DMS53 (cell line): ENCODE measurements around the gene PPIA.

Experiments
- DNase-seq: peaks from one replicate; lab custom pipeline; 2025; lab: John Stamatoyannopoulos, UW

PPIA gene

DNA sequence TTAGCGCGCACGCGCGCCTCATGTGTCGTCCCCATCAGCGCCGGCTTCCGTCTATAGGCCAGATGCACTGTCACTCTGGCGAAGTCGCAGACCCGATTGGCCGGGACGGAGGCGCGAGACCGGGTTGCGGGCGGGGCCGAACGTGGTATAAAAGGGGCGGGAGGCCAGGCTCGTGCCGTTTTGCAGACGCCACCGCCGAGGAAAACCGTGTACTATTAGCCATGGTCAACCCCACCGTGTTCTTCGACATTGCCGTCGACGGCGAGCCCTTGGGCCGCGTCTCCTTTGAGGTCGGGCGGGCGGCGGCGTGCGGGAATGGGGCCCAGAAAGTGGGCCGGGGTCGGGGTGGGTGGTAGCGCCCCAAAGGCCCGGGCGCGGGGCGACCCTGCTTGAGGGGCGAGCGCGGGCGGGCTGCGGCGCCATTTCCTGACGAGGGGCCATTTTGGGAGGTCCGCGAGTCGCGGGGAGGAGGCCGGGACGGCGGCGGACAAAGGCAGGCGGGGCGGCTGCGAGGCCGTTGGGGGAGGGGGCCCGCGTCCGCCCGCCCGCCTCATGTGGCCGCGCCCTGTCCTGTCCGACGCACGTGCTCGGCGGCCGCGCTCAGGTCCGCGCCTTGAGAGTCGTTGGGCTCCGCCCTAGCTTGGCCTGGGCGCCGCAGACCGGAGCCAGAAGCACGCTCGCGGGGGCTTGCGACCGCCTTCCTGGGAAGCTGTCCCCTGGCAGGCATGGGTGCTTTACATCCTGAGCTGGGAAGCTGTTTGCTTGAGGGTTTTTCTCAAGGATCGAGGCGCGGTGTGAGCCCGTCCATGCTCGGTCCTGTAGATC, at the start of gene PPIA:
Gene PPIA (plus strand): TSS at position 178 of the 825 bp plus-strand sequence. CDS start 44 bp downstream, at position 222.
- DNase-seq: peak; percentile 100

DNA sequence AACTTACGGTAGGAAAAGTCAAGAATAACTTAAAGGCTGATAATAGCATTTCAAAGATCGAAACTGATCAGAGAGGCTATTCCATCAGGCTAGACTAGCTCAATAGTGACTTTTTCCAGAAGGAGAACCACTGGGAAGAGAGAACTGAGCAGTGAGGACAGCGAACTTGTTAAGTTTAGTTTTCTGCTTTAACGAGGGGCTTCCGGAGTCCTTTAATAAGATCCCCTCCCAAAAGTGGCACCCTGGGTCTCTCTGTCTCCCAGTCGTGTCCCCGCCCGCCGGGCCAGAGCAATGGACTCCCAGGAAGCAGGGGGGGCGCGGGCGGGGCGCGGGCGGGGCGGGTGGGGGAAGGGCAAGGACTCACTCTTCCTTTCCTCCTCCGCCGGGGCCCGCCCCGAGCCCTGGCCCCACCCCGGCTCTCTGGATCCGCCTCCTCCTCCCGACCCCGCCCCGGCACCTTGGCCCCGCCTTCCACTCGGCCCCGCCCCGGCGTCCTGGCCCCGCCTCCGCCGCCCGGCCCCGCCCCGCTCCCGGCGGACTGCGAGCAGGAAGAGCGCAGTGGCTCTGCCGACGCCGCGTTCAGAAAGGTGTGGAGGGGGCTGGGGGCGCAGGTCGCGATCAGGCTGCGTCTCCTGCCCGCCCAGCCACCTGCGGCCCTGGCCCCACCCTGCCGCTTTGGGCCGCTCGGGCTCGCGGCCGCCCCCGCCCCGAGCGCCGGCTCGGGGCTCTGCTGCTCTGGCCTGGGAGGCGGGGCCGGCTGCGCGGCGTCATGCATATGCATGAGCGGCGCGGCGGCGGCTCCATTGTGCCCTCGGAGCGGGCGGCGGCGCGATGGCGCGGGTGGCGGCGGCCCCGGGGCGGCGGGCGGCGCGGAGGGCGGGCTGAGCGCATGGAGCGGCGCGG, 48.2 kb upstream of the PPIA start, which contains the start of gene ZMIZ2:
Gene ZMIZ2 (plus strand): TSS at position 803 of the 903 bp plus-strand sequence. CDS start 7,403 bp downstream, outside the sequence.
- peak; percentile 97 for DNase-seq

DNA sequence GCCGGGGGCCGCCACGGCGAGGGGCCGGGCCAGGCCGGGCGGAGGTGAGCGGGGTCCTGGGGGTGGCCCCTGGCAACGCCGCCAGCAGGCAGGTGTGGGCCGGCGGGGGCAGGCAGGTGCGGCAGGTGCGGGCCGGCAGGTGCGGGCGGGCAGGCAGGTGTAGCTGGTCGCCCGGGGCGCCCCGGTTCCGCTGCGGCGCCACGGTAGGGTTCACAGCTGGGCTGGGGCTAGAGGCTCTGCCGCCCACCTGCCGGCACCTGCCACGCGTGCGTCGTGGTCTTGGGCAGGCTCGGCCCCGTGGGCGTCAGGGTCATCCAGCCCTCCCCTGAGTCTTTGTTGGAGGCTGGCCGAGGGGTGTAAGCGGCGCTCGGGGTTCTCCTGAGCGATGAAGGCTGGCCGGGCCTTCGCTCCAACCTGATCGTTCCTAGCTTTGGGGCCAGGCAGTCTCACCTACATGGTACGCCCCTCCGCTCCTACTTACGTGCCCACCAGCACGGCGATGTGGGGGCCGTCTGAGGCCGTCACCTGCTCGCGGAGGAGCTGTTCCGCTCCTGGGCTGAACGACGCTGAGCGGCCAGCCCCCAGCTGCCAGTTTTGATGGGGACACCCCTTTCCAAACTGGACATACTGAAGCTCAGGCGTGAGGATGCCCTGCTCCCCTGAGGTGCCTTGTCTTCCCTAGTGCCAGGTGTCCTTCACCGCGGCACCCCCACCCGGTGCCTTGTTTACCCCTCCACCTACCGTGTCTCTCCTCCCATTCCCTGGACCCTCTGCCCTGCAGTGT, 47.3 kb upstream of the PPIA start:
- peak; percentile 86 for DNase-seq

- no peak for DNase-seq
Measured at GRCh38 chr7:44749992-44750391, 46.5 kb upstream of the PPIA start.

- no peak for DNase-seq
Measured at GRCh38 chr7:44750424-44750823, 46.1 kb upstream of the PPIA start.

DNA sequence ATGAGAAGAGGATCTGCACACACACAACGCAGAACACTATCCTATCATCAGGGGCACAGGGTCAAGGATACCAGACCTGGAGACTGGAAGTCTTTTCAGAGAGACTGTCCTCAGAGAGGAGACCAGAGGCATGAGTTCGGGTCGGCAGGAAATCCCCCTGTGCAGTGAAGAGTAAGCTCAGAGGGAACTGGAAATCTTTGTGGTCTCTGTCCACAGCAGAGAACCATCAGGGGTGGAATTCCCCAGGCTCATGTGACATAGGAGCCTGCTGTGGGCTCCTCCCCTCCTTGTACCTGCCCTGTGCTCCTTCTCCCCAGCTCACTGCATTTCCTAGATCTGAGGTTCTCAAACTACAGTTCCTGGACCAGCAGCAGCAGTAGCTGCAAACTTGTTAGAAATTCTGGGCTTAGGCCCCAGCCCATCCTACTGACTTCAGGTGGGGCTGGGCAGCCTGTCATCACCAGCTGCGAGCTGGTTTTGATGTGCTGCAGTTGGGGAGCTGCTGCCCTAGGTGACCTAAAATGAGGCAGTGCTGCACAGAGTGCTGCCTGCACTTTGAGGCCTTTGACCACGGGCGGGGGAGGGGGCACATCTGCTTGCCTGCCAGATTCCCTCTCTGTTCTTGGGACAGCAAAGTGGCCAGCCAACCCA, 45.4 kb upstream of the PPIA start:
- peak; percentile 45 for DNase-seq

GRCh38 chr7:44752822-44753221, 43.7 kb upstream of the PPIA start:
- DNase-seq: no peak

GRCh38 chr7:44754802-44755697, 41.4 kb upstream of the PPIA start:
- no peak for DNase-seq

GRCh38 chr7:44755698-44756627, 40.5 kb upstream of the PPIA start:
- no peak for DNase-seq

DNA sequence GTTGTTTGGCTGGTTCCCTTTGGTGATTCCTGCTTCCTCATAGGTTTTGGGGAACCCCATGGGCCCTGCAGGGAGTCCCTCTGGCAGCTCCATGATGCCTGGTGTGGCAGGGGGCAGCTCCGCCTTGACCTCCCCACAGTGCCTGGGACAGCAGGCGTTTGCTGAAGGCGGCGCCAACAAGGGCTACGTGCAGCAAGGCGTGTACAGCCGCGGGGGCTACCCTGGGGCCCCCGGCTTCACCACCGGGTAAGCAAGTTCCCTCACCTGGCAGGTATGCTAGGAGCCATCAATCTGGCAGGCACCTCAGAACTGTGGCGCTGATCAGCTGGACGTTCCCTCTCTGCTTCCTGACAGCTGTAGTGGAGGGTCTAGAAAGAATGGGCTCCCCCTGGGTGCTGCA, 39.6 kb upstream of the PPIA start:
- DNase-seq: no peak

GRCh38 chr7:44757311-44757710, 39.2 kb upstream of the PPIA start:
- DNase-seq: no peak

DNA sequence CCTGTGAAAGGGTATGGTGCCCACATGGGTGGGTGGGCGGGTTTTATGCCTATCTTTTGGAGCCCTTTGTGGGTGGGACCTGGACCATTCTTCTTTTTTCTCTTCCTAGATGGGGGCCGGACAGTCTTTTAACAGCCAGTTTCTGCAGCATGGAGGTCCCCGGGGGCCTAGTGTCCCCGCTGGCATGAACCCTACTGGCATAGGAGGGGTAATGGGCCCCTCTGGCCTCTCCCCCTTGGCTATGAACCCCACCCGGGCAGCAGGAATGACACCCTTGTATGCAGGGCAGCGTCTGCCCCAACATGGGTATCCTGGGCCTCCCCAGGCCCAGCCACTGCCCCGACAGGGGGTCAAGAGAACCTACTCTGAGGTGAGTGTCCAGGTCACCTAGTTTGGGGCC, 38.7 kb upstream of the PPIA start:
- no peak for DNase-seq

GRCh38 chr7:44759246-44759645, 37.2 kb upstream of the PPIA start:
- DNase-seq: no peak

GRCh38 chr7:44760034-44760580, 36.4 kb upstream of the PPIA start:
- no peak for DNase-seq

DNA sequence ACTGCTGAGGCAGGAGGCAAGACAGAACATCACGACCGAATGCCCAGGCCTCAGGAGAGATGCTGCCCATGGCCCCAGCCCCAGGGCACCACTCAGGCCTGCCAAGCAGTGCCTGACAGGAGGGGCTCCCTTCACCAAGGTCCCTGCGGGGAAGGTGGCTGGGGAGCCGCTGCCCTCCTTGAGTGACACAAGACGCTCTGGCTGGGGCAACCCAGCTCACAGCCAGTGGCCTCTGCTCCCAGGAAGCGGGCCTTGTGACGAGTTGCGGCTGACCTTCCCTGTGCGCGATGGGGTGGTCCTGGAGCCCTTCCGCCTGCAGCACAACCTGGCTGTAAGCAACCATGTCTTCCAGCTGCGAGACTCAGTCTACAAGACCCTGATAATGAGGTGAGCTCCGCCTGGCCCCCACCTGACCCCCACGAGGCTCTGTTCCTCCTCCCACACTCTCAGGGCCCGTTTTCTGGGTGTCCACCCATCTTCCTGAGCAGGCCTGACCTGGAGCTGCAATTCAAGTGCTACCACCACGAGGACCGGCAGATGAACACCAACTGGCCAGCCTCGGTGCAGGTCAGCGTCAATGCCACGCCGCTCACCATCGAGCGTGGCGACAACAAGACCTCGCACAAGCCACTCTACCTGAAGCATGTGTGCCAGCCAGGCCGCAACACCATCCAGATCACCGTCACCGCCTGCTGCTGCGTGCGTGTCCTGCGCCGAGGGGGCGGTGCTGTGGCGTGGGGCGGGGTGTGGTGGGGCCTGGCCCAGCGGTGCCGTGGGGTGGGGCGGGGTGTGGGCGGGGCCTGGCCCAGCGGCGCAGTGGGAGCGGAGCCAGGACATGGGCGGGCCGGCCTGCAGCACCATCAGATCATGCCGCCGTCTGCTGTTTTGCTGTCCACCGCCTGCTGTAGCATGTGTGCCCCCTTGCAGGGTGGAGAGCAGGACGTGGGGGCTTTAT, 35.0 kb upstream of the PPIA start:
- no peak for DNase-seq

DNA sequence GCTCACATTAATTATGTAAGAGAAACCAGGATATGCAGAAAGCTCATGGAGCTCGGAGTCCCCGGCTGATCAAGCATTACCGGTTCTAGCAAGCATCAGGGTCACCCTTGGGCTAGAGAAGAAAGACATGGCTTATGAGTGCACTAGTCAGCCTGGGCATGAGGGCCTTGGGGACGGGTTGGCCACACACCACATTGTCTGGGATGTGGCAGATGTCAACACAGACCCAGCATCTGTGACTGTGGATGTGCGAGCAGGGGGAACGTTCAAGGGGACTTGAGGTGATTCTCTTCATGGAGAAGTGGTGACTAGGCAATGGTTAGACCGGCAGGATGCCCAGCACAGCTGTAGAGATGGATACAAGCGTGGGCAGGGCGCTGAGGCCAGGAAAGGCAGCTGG, 34.2 kb upstream of the PPIA start:
- DNase-seq: no peak

GRCh38 chr7:44762726-44763522, 33.6 kb upstream of the PPIA start:
- no peak for DNase-seq
